NCI-H2107 treated with DMSO at 0.1 percent for 48 hours (cell line): Measurements from ENCODE around the gene GBE1.
"Not testable (repeated sequence)": the region's sequence is repeated elsewhere in the genome, so short reads cannot be mapped to it uniquely, and the experiment has no call there.

Experiments
- DNase-seq: peaks from one replicate; lab custom pipeline; 2025; ENCODE audit not compliant: unreplicated experiment; lab: John Stamatoyannopoulos, UW

GBE1 gene

DNA sequence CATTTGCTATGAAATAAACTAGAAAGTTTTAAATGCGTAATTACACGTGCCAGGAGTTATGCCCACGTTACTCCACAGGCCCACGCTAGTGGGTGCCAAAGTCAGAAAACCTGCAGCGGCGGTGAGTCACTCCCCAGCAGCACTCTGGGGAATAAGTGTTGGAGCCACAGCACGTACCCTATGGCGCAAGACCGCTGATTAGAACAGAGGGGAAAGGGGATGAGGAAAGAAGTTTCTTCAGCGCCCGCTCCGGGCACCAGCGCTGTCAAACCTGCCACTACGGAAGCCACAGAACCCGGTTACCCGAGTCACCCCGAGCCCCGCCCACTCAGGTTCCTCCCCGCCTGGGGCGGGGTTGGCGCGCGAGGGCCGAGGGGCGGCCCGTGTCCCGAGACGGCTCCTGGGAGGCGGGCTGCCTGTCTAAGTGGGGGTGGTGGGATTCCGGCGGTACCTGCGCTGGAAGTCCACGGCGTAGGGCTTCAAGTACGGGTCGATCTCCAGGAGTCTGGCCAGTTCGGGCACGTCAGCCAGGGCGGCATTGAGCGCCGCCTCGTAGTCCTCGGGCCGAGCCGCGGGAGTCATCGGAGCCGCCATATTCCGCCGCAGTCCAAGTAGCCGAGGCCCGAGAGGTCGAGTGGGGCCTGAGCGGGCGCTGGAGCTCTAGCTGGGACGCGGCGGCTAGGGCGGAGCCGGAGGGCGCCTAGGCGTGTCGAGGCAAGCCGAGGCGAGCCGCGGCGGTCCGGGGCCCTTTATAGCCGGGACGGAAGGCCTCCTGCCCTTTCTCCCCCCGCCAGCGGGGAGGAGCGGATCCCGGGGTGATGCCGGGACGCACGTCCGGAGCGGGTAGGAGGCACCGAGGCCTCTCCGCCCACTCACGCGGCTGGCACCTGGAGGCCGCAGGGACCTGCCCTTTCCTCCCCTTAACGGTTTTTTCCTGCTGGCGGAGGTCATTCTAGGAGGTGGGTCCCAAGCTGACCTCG, at the start of gene GBE1:
GBE1 (minus strand) TSS at position 722 of the 980 bp plus-strand sequence; CDS start at position 594, 128 bp downstream.
- peak; percentile 92 for DNase-seq

- no peak for DNase-seq
Observed at GRCh38 chr3:81808900-81809299, 47.5 kb upstream of the GBE1 start.

DNA sequence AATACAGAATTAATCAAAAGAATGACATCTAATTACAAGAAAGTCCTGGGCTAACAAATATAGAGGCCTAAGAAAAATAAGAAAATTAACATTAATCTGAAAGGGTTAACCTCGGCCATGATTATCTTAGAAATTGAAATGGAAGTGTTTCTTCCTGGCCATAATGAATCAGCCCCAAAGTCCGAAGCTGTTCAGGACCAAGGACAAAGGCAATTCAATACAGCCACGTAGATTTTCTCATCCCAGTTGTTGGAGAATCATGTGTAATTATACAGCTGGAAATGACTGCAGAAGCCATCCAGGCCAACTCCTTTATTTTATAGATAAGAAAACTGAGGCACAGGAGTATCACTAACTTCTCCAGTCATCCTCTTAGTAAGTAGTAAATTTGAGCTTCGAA, 38.0 kb upstream of the GBE1 start:
- DNase-seq, result no peak

DNA sequence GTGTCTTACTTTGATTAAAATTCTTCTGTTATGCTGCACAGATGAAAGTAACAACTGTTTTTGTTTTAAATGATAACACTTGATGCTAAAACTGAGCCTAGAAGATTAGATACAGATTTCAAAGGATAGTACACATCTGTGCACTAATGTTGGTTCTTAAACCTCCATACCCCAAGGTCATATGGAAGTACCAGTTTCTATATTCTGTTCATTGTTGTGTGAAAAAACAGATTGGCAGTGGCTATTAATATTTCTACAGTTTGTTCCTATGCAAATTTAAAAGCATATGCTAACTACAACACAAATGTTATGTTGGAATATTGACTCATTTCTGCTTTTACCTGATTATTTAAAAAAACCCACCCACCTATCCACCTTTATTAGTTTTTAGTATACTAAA, 32.0 kb upstream of the GBE1 start:
- DNase-seq, result no peak

DNA sequence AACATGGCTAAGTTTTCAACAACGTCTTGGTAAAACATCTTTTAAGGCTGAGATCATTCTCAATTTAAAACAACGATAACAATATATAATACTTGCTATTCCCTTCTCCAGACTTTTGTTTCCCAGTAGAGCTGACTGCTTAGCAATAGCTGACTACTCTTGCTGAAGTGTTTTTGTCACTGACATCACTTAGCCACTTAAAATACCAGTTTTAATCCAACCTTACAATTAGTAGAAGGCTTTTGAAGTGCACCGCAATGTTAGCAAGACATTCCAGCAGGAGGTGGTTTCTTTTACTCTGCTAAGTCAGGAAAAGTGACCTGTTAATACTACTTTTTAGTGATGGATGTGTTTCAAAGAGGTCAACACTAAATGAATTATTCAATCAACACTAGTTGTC, 28.7 kb upstream of the GBE1 start:
- no peak for DNase-seq

- DNase-seq, result no peak
Observed at GRCh38 chr3:81789691-81790090, 28.2 kb upstream of the GBE1 start.

DNA sequence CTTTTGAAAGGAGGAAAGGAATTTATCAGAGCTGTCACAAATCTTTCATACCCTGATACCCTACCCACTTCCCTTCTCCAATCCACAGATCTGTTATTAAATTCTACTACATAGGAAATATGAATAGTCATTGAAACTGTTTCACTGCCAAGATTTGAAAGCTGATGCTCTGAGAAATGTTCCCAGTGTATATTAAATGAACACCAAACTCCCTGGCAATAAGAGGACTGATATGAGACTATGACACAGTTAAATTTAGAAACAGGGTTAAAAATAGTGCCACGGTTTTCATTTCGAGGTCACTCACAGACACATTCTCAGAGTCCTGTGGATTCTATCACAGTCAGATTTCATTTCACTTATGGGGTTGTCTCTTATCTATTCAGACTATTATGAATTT, 27.2 kb upstream of the GBE1 start:
- DNase-seq, result no peak

DNA sequence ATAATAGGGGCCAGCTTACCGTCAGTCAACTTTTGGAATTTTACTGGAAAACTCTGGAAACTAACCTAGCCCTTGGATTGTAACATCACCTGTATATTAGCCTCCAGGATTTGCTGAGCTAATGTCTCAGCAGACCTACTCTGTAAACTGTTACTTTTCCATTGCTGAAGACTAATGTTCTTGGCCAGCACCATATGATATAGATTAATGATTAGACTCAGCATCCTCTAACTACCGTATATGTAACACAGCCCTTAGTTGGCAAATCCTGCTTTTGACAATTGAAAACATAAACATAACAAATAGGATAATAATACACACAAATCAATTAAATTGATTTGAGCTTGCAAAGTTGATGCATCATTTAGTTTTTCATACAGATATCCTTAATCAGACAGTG, 26.6 kb upstream of the GBE1 start:
- DNase-seq, result no peak

- DNase-seq, result no peak
Observed at GRCh38 chr3:81782585-81782984, 21.1 kb upstream of the GBE1 start.

DNA sequence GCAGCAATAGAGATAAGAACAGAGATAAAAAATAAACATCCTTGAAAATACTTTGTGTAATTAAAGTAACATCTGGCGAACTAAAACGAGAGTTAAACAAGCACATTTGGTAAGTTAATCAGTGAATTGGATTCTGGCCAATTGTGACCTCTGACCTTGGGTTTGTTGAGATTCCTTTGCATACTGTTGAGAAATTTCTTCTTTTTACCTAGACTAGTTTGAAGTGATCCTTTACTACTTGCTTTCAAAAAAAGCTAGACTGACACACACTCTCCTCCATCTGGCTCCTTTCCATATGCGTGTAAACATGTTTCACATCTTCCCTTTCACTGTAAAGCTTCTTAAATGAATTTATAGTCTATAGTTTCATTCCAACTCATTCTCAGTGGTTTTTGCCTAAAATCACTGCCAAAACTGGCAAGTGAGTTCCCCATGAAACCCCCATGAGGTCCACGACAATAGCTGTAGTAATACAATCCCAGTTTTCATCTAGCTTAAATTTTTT, 17.3 kb upstream of the GBE1 start:
- no peak for DNase-seq

- DNase-seq, result no peak
Observed at GRCh38 chr3:81776643-81777042, 15.2 kb upstream of the GBE1 start.

DNA sequence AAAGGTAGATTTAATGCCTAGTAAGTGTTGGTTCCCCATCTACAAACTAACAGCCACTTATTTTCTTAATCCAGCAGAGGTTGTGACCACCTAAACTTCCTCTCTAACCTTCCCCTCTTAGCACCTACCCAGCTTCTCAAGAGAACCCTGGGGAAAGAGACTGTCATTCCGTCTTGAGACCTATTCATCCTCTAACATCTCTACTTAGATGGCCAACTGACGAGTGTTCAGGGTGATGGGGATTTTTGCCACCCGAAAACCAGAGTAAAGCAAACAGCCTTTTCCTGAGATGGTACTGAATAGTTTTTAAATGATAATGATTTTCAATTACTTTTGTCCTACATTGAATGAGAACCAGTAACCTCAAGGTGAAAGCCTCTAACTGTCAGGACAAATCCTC, 9.3 kb upstream of the GBE1 start:
- no peak for DNase-seq

GRCh38 chr3:81769299-81769698, 7.9 kb upstream of the GBE1 start:
- DNase-seq, result no peak

GRCh38 chr3:81767250-81767859, 5.9 kb upstream of the GBE1 start:
- DNase-seq, result not testable (repeated sequence)

DNA sequence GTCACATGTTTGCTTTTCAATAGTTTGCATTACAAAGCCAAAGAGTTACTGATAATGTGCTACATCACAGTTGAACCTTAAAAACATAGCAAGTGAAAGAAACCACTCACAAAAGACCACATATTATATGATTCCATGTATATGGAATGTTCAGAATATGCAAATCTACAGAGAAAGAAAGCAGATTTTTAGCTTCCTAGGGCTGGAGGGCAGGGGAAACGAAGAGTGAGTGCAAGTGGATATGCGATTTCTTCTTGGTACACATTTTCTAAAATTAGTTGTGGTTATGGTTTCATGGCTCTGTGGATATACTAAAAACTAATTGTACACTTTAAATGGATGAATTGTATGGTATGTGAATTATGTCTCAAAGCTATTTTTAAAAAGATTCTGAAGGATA, 4.0 kb upstream of the GBE1 start:
- DNase-seq, result no peak

DNA sequence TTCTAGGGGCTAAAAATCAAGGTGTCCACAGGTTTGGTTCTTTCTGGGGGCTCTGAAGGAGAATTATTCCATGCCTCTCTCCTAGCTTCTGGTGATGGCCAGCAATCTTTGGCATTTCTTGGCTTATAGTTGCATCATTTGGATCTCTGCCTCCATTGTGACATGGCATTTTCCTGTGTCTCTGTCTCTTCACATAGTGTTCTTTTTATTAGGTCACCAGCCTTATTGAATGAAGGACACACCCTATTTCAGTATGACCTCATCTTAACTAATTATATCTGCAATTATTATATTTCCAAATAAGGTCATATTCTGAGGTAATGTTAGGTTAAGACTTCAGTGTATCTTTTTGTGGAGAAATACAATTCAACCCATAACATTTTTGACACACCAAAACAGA, 3.2 kb upstream of the GBE1 start:
- no peak for DNase-seq

DNA sequence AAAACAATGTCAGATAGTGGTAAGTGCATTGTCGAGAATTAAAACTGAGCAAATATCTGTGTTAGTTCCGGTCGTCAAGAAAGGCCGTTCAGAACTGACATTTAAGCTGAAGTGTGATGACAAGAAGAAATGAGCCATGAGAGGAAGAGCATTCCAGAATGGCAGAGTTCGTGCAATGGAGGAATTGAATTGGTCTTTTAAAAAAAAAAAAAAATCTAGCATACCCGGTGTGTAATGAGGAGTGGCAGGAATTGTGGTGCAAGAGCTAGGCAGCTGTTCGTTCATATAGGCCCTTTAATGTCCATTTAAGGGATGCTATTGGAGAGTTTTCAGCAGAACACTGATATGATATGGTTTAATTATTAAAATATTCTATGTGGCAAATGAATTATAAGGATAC, 2.6 kb upstream of the GBE1 start:
- DNase-seq, result no peak

GRCh38 chr3:81763001-81763400, 1.6 kb upstream of the GBE1 start:
- DNase-seq, result no peak

DNA sequence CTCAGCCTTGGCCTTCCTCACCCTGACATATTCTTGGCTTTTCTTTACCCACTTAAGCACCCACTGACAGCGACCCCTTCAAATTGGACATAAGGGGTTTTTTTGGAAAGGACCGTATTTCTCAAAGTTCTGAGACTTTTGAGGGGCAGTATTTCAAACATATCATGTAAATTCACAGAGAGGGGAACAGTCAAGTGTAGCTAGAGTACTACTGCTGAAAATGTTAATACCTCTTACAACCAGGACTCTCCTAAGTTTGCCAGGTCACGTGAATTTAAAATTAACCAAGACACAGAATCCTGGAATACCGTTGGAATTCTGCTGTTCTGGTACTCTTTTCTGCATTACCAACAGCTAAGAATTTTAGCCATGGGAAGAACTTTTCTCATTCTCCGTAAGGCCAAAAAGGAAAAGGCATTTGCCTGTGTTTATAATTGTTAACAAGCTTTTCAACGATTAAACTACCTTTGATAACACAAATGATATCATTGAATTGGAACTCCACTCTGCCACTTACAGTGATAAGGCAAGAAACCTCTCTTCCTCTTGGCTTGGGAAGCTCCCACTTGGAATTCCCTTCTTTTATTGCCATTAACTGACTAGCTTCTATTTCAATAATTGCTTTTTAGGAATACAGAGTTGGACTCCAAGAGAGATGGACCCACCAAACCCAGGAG, 597 bp upstream of the GBE1 start:
- DNase-seq, result peak; percentile 34

DNA sequence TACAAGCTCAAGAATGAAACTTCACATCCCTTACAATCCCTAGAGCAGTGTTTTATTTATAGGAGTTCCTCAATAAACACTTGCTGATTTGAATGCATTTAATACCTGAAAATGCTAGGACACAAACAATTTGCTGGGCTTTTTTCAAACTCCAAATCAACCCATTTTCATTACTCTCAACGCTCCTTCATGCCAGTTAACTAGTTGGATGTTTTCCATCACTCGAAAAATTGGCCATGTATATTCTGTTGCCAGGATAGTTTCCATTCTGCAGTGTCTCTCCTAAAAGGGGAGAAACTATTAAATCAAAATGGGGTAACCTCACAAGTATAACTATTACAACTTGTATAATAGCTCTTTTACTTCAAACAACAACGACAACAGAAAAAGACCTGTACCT, 1.2 kb downstream of the GBE1 start:
- DNase-seq, result no peak

DNA sequence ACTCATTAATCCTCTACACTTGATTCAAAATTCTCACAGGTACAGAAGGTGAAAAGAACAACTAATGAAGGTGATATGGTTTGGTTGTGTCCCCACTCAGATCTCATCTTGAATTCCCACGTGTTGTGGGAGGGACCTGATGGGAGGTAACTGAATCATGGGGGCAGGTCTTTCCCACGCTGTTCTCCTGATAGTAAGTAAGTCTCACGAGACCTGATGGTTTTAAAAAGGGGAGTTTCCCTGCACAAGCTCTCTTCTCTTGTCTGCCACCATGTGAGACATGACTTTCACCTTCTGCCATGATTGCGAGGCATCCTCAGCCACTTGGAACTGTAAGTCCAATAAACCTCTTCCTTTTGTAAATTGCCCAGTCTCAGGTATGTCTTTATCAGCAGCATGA, 2.7 kb downstream of the GBE1 start:
- not testable (repeated sequence) for DNase-seq

DNA sequence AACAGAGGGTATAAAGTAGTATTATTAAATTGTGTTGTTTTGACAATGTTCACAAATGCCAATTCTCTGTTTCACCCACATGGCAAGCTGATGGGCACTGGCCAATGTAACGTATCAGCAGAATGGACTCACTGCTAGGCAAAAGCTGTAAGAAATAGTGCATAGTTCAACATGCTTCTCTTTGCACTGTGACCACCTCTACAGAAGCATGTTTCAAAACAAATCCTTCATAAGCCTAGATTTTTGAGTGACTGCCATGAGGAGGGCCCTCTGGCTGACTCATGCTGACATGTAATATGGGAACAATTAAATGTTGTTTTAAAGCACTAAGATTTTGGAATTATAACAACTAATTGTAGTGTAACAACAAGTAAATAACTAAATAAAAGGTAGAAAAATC, 3.2 kb downstream of the GBE1 start:
- no peak for DNase-seq
